CD4-positive, alpha-beta T cell treated with Interferon gamma for 1 hour (primary cell): ENCODE data around the gene APPBP2.
"Not testable (repeated sequence)": the region's sequence is repeated elsewhere in the genome, so short reads cannot be mapped to it uniquely, and the experiment has no call there.

Experiments
- DNase-seq: peaks from one replicate; pipeline ENCODE4 v3.0.0-alpha.2; 2020

The APPBP2 gene

GRCh38 chr17:60534010-60534555 lies 8.0 kb upstream of the APPBP2 start:
- no peak for DNase-seq

- no peak for DNase-seq
These were observed 3.8 kb upstream of the APPBP2 start for GRCh38 chr17:60529806-60530205.

- DNase-seq = no peak
These were observed 2.8 kb upstream of the APPBP2 start for GRCh38 chr17:60528828-60529227.

- no peak for DNase-seq
These were observed 1.7 kb upstream of the APPBP2 start for GRCh38 chr17:60527701-60528100.

GRCh38 chr17:60526726-60527125 lies 684 bp upstream of the APPBP2 start:
- no peak for DNase-seq

- DNase-seq = no peak
These were observed 736 bp downstream of the APPBP2 start for GRCh38 chr17:60525328-60525684.

GRCh38 chr17:60524463-60525327 lies 1.3 kb downstream of the APPBP2 start:
- DNase-seq = no peak

GRCh38 chr17:60523822-60524221 lies 2.2 kb downstream of the APPBP2 start:
- DNase-seq = no peak

GRCh38 chr17:60522889-60523626 lies 3.0 kb downstream of the APPBP2 start:
- DNase-seq = no peak

- no peak for DNase-seq
These were observed 6.2 kb downstream of the APPBP2 start for GRCh38 chr17:60519795-60520194.

- not testable (repeated sequence) for DNase-seq
These were observed 10.4 kb downstream of the APPBP2 start for GRCh38 chr17:60515683-60516082.

GRCh38 chr17:60515199-60515598 lies 10.8 kb downstream of the APPBP2 start:
- not testable (repeated sequence) for DNase-seq

- no peak for DNase-seq
These were observed 11.5 kb downstream of the APPBP2 start for GRCh38 chr17:60514500-60514899.

- no peak for DNase-seq
These were observed 12.0 kb downstream of the APPBP2 start for GRCh38 chr17:60514053-60514452.

GRCh38 chr17:60513014-60513413 lies 13.0 kb downstream of the APPBP2 start:
- DNase-seq = no peak

- DNase-seq = no peak
These were observed 15.3 kb downstream of the APPBP2 start for GRCh38 chr17:60510723-60511122.

GRCh38 chr17:60510031-60510430 lies 16.0 kb downstream of the APPBP2 start:
- DNase-seq = no peak

GRCh38 chr17:60508384-60508980 lies 17.6 kb downstream of the APPBP2 start:
- no peak for DNase-seq

GRCh38 chr17:60506312-60506711 lies 19.7 kb downstream of the APPBP2 start:
- DNase-seq = no peak

GRCh38 chr17:60502145-60502544 lies 23.9 kb downstream of the APPBP2 start:
- DNase-seq = no peak

- DNase-seq = no peak
These were observed 24.5 kb downstream of the APPBP2 start for GRCh38 chr17:60501589-60501988.

- no peak for DNase-seq
These were observed 30.0 kb downstream of the APPBP2 start for GRCh38 chr17:60496041-60496440.

- no peak for DNase-seq
These were observed 30.8 kb downstream of the APPBP2 start for GRCh38 chr17:60495260-60495659.
